ENCODE results near the gene HDAC4.

GRCh38 chr2:239190921-239191885, 209.6 kb downstream of the HDAC4 start:
- TF ChIP-seq CTCF (IDR thresholded peaks at IDR 0.05) (no peak), ZFX (IDR thresholded peaks at IDR 0.05; ENCODE audit: borderline replicate concordance) (no peak)

Measured in 22Rv1 (cell line).